ENCODE data around the gene RIC8A.

RIC8A gene

DNA sequence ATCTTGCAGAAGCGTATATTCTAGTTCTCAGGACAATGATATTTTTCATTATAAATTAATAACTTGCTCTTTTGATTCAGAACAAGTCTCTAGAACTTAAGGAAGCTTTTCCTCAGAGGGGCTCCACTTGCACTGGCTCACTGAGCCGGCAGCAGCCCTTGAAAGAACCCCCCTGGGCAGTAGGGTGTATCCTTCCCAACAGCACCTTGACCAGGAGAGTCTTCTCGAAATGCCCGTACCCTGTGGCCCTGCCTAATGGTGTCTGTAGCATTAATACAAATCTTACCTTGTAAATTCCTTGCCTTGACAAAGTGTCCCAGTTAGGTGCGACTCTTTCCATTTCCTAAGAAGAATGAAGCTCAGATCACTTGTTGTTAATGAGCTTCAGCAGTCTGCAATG lies 42.8 kb downstream of the RIC8A start:
- no peak for DNase-seq (ENCODE audit: low spot score)

- DNase-seq (ENCODE audit: low spot score), result no peak
Measured at GRCh38 chr11:250740-251299, 43.3 kb downstream of the RIC8A start.

GRCh38 chr11:251550-251949 lies 44.0 kb downstream of the RIC8A start:
- DNase-seq (ENCODE audit: low spot score), result no peak

DNA sequence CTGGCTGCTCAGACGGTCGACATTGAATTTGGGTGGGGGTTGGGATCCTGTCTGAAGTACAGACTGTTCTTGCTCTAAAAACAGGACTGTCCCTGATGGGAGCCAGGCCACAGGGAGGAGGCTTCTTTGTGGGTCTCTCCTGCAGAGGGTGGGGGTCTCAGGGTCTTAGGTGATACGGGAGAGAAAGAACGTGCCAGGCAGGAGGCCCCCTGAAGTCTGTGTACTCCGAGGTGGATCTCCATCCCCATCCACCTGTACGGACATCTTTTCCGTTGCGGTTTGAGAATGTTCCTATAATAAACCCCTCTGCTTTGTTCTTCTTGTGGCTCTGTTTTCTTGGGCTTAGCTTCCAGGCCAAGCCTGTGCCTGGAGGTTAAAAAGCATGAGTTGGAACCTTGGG lies 45.2 kb downstream of the RIC8A start:
- no peak for DNase-seq (ENCODE audit: low spot score)

- no peak for DNase-seq (ENCODE audit: low spot score)
Measured at GRCh38 chr11:253160-253885, 45.8 kb downstream of the RIC8A start.

DNA sequence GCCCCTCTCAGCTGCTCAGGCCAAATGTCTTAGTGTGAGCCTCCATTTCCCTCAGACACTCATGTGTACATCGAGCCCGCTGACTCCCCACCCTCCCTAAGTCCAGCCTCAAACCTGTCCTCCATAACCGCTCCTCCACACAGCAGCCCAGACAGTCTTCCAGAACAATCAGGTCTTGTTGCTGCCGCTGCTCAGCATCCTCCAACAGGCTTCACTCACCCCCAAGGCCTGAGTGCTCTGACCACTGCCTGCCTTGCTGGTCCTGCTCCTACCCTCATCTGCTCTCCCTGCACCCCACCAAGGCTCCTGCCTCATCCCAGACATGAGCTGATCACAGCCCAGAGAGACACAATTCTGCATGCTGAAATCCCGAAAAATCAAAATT lies 46.4 kb downstream of the RIC8A start:
- no peak for DNase-seq (ENCODE audit: low spot score)

DNA sequence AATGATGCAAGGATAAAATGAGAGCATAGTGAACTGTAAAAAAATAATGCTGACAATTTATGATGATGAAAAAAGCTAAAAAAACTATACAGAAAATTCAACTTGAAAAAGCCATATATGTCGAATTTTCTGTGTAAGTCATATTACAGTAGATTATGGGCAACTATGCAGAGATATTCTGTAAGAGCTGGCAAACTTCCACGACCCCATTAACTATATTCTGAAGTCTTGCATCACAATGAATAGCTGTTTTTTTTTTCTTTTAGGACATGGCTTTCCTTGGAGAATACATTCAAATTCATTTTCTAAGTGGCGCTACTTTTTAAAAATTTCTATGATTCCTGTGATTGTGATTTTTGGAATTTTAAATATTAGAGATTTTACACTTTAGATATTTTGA lies 47.7 kb downstream of the RIC8A start:
- DNase-seq (ENCODE audit: low spot score), result no peak

- DNase-seq (ENCODE audit: low spot score), result no peak
Measured at GRCh38 chr11:255816-256215, 48.3 kb downstream of the RIC8A start.

DNA sequence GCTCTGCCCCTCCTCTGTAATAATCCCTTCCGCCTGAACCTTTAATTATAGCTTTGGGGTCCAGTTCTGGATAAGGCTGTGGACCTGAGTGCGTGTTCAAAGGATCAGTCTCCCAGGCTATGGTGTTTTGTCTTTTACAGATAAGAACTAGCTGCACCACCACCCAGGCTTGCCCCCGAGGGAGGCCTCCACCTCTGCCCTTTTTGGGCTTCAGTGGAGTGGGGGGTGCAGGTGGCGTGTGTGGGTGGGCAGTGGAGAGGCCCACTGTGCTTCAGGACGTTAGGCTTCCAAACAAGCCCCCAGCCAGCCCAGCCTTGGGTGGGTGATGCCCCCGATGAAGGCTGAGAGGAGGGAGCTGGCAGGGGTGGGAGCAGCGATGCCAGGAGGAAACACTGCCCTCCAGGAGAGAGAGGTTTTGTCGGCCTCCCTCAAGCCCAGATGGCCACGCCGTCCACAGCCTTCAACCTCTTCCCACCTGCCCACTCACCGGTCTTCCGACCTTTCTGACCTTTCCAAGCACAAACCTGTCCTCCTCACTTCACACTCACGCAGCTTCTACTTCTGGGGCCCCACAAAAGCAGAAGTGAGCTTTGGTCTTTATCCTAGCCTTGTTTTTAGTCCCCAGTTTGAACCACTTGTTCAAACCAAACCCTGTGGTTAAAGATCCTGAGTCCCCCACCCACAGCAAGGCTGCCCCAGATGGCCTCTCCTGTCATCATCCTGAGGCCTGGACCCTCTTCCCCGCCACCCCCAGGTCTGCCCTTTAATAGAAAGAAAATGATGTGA lies 49.6 kb downstream of the RIC8A start:
- DNase-seq (ENCODE audit: low spot score), result no peak

GRCh38 chr11:257766-258493 lies 50.4 kb downstream of the RIC8A start:
- no peak for DNase-seq (ENCODE audit: low spot score)

GRCh38 chr11:259413-259812 lies 51.9 kb downstream of the RIC8A start:
- DNase-seq (ENCODE audit: low spot score), result no peak

- no peak for DNase-seq (ENCODE audit: low spot score)
Measured at GRCh38 chr11:261624-262023, 54.1 kb downstream of the RIC8A start.

All from putamen (tissue), 1 donor.